ENCODE measurements around the gene HACE1.
A peak's percentile ranks its signal among the peaks of the same experiment; 100 is the strongest.
"Not testable (repeated sequence)": the region's sequence is repeated elsewhere in the genome, so short reads cannot be mapped to it uniquely, and the experiment has no call there.

HACE1 gene

DNA sequence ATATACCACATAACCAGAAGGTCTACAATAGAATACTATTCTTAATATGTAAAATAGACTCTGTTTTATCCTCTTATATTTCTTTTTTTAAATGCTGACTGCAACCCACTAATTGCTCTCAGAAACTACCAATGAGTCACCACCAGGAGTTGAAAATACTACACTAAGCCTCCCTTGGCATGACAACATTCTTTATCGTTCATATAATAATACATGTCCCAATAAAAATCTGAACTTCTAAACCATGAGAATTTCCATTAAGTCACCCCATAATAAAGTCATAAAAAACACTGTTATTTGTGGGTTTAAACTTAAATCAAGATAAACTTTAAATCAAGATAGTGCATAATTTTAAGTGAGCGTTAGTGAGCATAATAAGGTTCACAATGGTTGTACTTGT, 4.2 kb downstream of the HACE1 start:
- Histone ChIP-seq H3K4me3 (ENCODE audit: low read length, poor library complexity, severe bottlenecking) (peak overlapping the region; percentile 18), H3K79me2 (ENCODE audit: insufficient read depth, low read length) (peaks cover 38% of the 10 kb centered on the region), H3F3A (ENCODE audit: low read depth) (0 out of 2 replicates have a peak, but pooled peaks cover 3% of the 10 kb centered on the region), H3K9me2 (replicated peaks; ENCODE audit: low read depth, low read length) (no peaks in the 10 kb centered on the region), H4K20me1 (ENCODE audit: insufficient read depth, low read length, poor library complexity, severe bottlenecking) (peaks cover 28% of the 10 kb centered on the region), H3K9me3 (ENCODE audit: insufficient read depth, low read depth, low read length) (no peaks in the 10 kb centered on the region), H3K9ac (ENCODE audit: low read depth, low read length, poor library complexity, severe bottlenecking) (no peak overlapping the region), H3K36me3 (ENCODE audit: insufficient read depth, low read length) (peaks cover 3% of the 10 kb centered on the region; the same call in 1 of the 2 replicates), H2AFZ (ENCODE audit: low read length) (no peak overlapping the region), H3K27me3 (ENCODE audit: insufficient read depth, low read length, poor library complexity, severe bottlenecking) (no peaks in the 10 kb centered on the region), H3K4me1 (ENCODE audit: insufficient read depth, low read length, poor library complexity, severe bottlenecking) (peaks cover 34% of the 10 kb centered on the region), H3K4me2 (ENCODE audit: low read depth, low read length, poor library complexity, severe bottlenecking) (peak overlapping the region; percentile 47)
- TF ChIP-seq, protein P1, sequence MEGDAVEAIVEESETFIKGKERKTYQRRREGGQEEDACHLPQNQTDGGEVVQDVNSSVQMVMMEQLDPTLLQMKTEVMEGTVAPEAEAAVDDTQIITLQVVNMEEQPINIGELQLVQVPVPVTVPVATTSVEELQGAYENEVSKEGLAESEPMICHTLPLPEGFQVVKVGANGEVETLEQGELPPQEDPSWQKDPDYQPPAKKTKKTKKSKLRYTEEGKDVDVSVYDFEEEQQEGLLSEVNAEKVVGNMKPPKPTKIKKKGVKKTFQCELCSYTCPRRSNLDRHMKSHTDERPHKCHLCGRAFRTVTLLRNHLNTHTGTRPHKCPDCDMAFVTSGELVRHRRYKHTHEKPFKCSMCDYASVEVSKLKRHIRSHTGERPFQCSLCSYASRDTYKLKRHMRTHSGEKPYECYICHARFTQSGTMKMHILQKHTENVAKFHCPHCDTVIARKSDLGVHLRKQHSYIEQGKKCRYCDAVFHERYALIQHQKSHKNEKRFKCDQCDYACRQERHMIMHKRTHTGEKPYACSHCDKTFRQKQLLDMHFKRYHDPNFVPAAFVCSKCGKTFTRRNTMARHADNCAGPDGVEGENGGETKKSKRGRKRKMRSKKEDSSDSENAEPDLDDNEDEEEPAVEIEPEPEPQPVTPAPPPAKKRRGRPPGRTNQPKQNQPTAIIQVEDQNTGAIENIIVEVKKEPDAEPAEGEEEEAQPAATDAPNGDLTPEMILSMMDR (conservative IDR thresholded peaks at IDR 0.05; ENCODE audit: low read length): no peak
- TF ChIP-seq EZH2phosphoT487 (IDR thresholded peaks at IDR 0.05; ENCODE audit: borderline replicate concordance): no peak

DNA sequence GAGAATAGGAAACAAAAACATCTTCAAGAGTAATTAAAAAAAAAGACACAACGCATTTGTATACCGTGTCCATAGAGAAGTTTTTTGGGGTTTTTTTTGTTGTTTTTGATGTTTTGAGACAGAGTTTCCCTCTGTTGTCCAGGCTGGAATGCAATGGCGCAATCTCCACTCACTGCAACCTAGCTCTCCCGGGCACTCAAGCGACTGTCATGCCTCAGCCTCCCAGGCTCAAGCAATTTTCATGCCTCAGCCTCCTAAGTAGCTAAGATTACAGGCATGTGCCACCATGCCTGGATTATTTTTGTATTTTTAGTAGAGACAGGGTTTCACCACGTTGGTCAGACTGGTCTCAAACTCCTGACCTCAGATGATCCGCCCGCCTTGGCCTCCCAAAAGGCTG, 12.0 kb downstream of the HACE1 start:
- H3K4me3 ChIP-seq (ENCODE audit: low read length, poor library complexity, severe bottlenecking); H2AFZ ChIP-seq (ENCODE audit: low read length); H3K79me2 ChIP-seq (ENCODE audit: insufficient read depth, low read length); H3F3A ChIP-seq (ENCODE audit: low read depth); H3K27me3 ChIP-seq (ENCODE audit: insufficient read depth, low read length, poor library complexity, severe bottlenecking); H3K9ac ChIP-seq (ENCODE audit: low read depth, low read length, poor library complexity, severe bottlenecking); H3K9me2 ChIP-seq (replicated peaks; ENCODE audit: low read depth, low read length); H3K4me1 ChIP-seq (ENCODE audit: insufficient read depth, low read length, poor library complexity, severe bottlenecking); H4K20me1 ChIP-seq (ENCODE audit: insufficient read depth, low read length, poor library complexity, severe bottlenecking); H3K9me3 ChIP-seq (ENCODE audit: insufficient read depth, low read depth, low read length); H3K4me2 ChIP-seq (ENCODE audit: low read depth, low read length, poor library complexity, severe bottlenecking): not testable (repeated sequence)
- peaks cover 32% of the 10 kb centered on the region; the same call in 1 of the 2 replicates for H3K36me3 ChIP-seq (ENCODE audit: insufficient read depth, low read length)

DNA sequence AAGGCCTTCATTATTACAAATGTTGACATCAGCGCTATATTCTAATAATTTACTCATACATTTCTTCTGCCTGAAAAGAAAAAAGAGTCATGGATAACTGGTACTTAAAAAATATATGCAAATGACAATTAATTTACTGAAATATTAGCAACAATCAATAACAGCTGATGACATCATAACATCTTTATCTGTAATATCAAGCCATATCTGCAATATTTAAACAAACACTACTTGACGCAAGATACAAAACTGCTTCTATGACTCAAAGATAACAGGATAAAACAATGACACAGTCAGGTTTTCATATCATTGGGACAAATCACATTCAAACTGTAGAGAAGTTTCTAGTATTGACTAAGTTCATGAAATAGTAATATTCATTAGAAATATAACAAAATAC, 16.5 kb downstream of the HACE1 start:
- TF ChIP-seq, protein P1 (conservative IDR thresholded peaks at IDR 0.05; ENCODE audit: low read length): no peak
- no peak for TF ChIP-seq EZH2phosphoT487 (IDR thresholded peaks at IDR 0.05; ENCODE audit: borderline replicate concordance)
- Histone ChIP-seq H4K20me1 (ENCODE audit: insufficient read depth, low read length, poor library complexity, severe bottlenecking) (no peaks in the 10 kb centered on the region), H3K9me2 (replicated peaks; ENCODE audit: low read depth, low read length) (no peaks in the 10 kb centered on the region), H3K79me2 (ENCODE audit: insufficient read depth, low read length) (no peaks in the 10 kb centered on the region), H3F3A (ENCODE audit: low read depth) (no peaks in the 10 kb centered on the region), H3K4me1 (ENCODE audit: insufficient read depth, low read length, poor library complexity, severe bottlenecking) (no peaks in the 10 kb centered on the region), H2AFZ (ENCODE audit: low read length) (no peak overlapping the region), H3K4me3 (ENCODE audit: low read length, poor library complexity, severe bottlenecking) (no peak overlapping the region), H3K36me3 (ENCODE audit: insufficient read depth, low read length) (peaks cover 34% of the 10 kb centered on the region; the same call in 1 of the 2 replicates), H3K9ac (ENCODE audit: low read depth, low read length, poor library complexity, severe bottlenecking) (no peak overlapping the region), H3K9me3 (ENCODE audit: insufficient read depth, low read depth, low read length) (no peaks in the 10 kb centered on the region), H3K4me2 (ENCODE audit: low read depth, low read length, poor library complexity, severe bottlenecking) (no peak overlapping the region), H3K27me3 (ENCODE audit: insufficient read depth, low read length, poor library complexity, severe bottlenecking) (no peaks in the 10 kb centered on the region)

DNA sequence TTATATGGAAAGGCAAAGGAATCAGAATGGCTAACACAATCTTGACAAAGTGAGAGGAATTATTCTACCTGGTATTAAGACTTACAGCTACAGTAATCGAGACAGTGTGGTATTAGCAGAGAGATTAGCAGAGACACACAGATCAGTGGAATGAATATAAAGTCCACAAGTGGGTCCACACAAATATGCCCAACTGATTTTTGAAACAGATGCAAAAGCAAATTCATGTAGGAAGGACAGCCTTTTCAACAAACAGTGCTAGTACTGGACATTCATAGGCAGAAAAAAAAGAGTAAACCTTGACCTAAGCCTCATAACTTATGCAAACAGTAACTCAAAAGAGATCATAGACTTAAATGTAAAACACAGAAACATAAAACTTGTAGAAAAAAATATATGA, 22.6 kb downstream of the HACE1 start:
- Histone ChIP-seq H3K9me3 (ENCODE audit: insufficient read depth, low read depth, low read length) (no peaks in the 10 kb centered on the region), H4K20me1 (ENCODE audit: insufficient read depth, low read length, poor library complexity, severe bottlenecking) (no peaks in the 10 kb centered on the region), H3K4me1 (ENCODE audit: insufficient read depth, low read length, poor library complexity, severe bottlenecking) (no peaks in the 10 kb centered on the region), H3K36me3 (ENCODE audit: insufficient read depth, low read length) (peaks cover 30% of the 10 kb centered on the region), H3K9me2 (replicated peaks; ENCODE audit: low read depth, low read length) (no peaks in the 10 kb centered on the region), H3K4me2 (ENCODE audit: low read depth, low read length, poor library complexity, severe bottlenecking) (no peak overlapping the region), H3K4me3 (ENCODE audit: low read length, poor library complexity, severe bottlenecking) (no peak overlapping the region), H3K79me2 (ENCODE audit: insufficient read depth, low read length) (no peaks in the 10 kb centered on the region), H3F3A (ENCODE audit: low read depth) (no peaks in the 10 kb centered on the region), H3K9ac (ENCODE audit: low read depth, low read length, poor library complexity, severe bottlenecking) (no peak overlapping the region), H2AFZ (ENCODE audit: low read length) (no peak overlapping the region), H3K27me3 (ENCODE audit: insufficient read depth, low read length, poor library complexity, severe bottlenecking) (no peaks in the 10 kb centered on the region)
- no peak for TF ChIP-seq EZH2phosphoT487 (IDR thresholded peaks at IDR 0.05; ENCODE audit: borderline replicate concordance)
- TF ChIP-seq, protein P1 (conservative IDR thresholded peaks at IDR 0.05; ENCODE audit: low read length): no peak

DNA sequence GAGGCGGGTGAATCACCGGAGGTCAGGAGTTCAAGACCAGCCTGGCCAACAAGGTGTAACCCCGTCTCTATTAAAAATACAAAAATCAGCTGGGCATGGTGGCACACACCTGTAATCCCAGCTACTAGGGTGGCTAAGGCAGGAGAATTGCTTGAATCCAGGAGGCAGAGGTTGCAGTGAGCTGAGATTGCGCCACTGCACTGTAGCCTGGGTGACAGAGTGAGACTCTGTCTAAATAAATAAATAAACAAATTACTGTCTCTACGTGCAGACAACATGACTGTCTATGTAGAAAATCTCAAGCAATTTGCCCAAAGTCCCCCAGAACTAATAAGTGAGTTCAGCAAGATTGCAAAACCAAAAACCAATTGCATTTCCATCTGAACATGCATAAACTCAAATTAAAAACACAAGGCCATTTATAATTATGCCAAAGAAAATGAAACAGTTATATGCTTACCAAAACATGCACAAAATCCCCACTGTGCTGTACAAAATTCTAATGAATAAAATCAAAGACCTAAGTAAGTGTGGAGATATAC, 23.2 kb downstream of the HACE1 start:
- H3K4me3 ChIP-seq (ENCODE audit: low read length, poor library complexity, severe bottlenecking); H4K20me1 ChIP-seq (ENCODE audit: insufficient read depth, low read length, poor library complexity, severe bottlenecking); H3K4me1 ChIP-seq (ENCODE audit: insufficient read depth, low read length, poor library complexity, severe bottlenecking); H3K9me3 ChIP-seq (ENCODE audit: insufficient read depth, low read depth, low read length); H3K27me3 ChIP-seq (ENCODE audit: insufficient read depth, low read length, poor library complexity, severe bottlenecking); H3K79me2 ChIP-seq (ENCODE audit: insufficient read depth, low read length); H3F3A ChIP-seq (ENCODE audit: low read depth); H2AFZ ChIP-seq (ENCODE audit: low read length); H3K4me2 ChIP-seq (ENCODE audit: low read depth, low read length, poor library complexity, severe bottlenecking); H3K9ac ChIP-seq (ENCODE audit: low read depth, low read length, poor library complexity, severe bottlenecking); H3K9me2 ChIP-seq (replicated peaks; ENCODE audit: low read depth, low read length): not testable (repeated sequence)
- H3K36me3 ChIP-seq (ENCODE audit: insufficient read depth, low read length): peaks cover 27% of the 10 kb centered on the region

Measured in Loucy (cell line).